Heart left ventricle (tissue), 16 donors: ENCODE results near the gene SEMA5B. TPM values are rescaled to one million over a fixed set of nuclear protein-coding genes. Genes with fewer than 3 reads are reported as not detected.

ENCODE experiments used
- ATAC-seq, 4 donors: fragments of 200-7000 bp; cut with Tn5 transposase; one replicate each; pipeline ENCODE4 v1.9.1; 2020 to 2022; ENCODE audit warnings: moderate library complexity in 4 of 4, mild to moderate bottlenecking in 3 of 4, moderate number of reproducible peaks in 1 of 4
- DNase-seq, 5 donors: peaks; one replicate each; pipeline ENCODE4 v3.0.0-alpha.2; 2020
- H3K27ac ChIP-seq, 12 donors: fragments of 200-600 bp; sonication (generic) in 4 of 12; one replicate each; pipeline versions ENCODE4 v1.5.0 to v1.8.0; 2016 to 2022; ENCODE audit warnings: mild to moderate bottlenecking in 2 of 12
- H3K27me3 ChIP-seq, 9 donors: fragments of 200-600 bp; sonication (generic) in 2 of 9; one replicate each; pipeline versions ENCODE4 v1.5.1 to v1.8.0; 2016 to 2022; ENCODE audit warnings: mild to moderate bottlenecking in 3 of 9
- H3K36me3 ChIP-seq, 9 donors: fragments of 200-600 bp; sonication (generic) in 2 of 9; one replicate each; pipeline versions ENCODE4 v1.5.0 to v1.8.0; 2018 to 2022; ENCODE audit warnings: mild to moderate bottlenecking in 2 of 9
- H3K4me1 ChIP-seq, 12 donors: fragments of 200-600 bp; sonication (generic) in 4 of 12; one replicate each; pipeline versions ENCODE4 v1.5.0 to v1.8.0; 2016 to 2022; ENCODE audit warnings: mild to moderate bottlenecking in 3 of 12
- H3K4me3 ChIP-seq, 12 donors: fragments of 200-600 bp; sonication (generic) in 4 of 12; one replicate each; pipeline versions ENCODE4 v1.5.0 to v1.8.0; 2017 to 2022; ENCODE audit warnings: mild to moderate bottlenecking in 9 of 12, moderate library complexity in 4 of 12
- H3K9me3 ChIP-seq, 12 donors: fragments of 200-600 bp; sonication (generic) in 4 of 12; one replicate each; pipeline versions ENCODE4 v1.5.0 to v1.8.0; 2016 to 2022; ENCODE audit warnings: mild to moderate bottlenecking in 1 of 12
- CTCF ChIP-seq, 12 donors: fragments of 200-600 bp; sonication (generic) in 4 of 12; IDR thresholded peaks; one replicate each; pipeline versions ENCODE4 v1.5.0 to v1.8.0; 2018 to 2022; ENCODE audit warnings: antibody characterized with exemption in 12 of 12, mild to moderate bottlenecking in 5 of 12
- POLR2A ChIP-seq, 2 donors: fragments of 450-650 bp; IDR thresholded peaks; one replicate each; pipeline ENCODE4 v1.6.1; 2017; ENCODE audit warnings: antibody characterized with exemption in 2 of 2, mild to moderate bottlenecking in 2 of 2, moderate library complexity in 2 of 2
- WGBS, 4 donors: extraction: QIAGEN DNeasy Blood & Tissue Kit in 2 of 4; methylation state at CpG; one replicate each; pipeline versions ENCODE4 v1.1.5 to v1.1.7; 2013 to 2018; 5-methylcytosine and 5-hydroxymethylcytosine counted together
- intact Hi-C, 10 donors: fragments of 100-400 bp; cut with DNase I; formaldehyde crosslinking; loops; one replicate each; pipeline versions ENCODE4 v1.11.1 to v1.14.2; 2022
- polyA plus RNA-seq, 2 donors: library from polyadenylated mRNA; stranded (reverse); fragments of 200-250 nt; gene quantifications; one replicate each; pipeline ENCODE4 v1.2.3, GENCODE V29; 2013
- total RNA-seq, 9 donors: library from RNA; depleted of rRNA in 2 of 9; stranded (reverse); fragments of >200 nt in 2 of 9; fragmentation: NEBNext Ultra II Directional in 3 of 9; extraction: Animal tissue kit (Norgen Biotek cat#: 25700) in 3 of 9; gene quantifications; one replicate each; pipeline versions ENCODE4 v1.1.0 to v1.2.4, GENCODE V29; 2016 to 2023
- donor health status: ischemic (EF 13 %, LVEDD 7.1; RV severe dilation, severe dysfunction).
- donor health status: healthy with polysubstance abuse.
- donor health status: DM: no; HTN: yes; CAD: no.
- donor health status: DM: no; HTN: no; CAD: no.
- donor health status: ischemic (EF 25% LVEDD 6.9; RV normal size, moderate dysfunction).
- donor health status: ischemic (EF 25% LVEDD 5.7; RV mildly dilated, moderate dysfunction).
- donor health status: healthy.
- donor health status: DM: yes; HTN: yes; CAD: no.
- donor health status: ischemic (EF 35%, LVEDD 5.7; RV mildly dilated, moderate dysfunction).
- donor health status: nonischemic (EF 11% LVEDD 7.7; RV severe dilation, severe dysfunction).
- donor health status: DM: yes; HTN: yes; CAD: no.
- donor health status: PGD.
- donor health status: ischemic (EF 29% LVEDD 5.4; RV normal size, mild dysfunction).
- donor health status: nonischemic (EF 23%, LVEDD 6.1; RV moderate dilation, normal function).

Gene SEMA5B
- total and polyA plus RNA-seq, 11 donors = 2.2 to 16.7 (median 7.0) TPM

- Histone ChIP-seq H3K4me1 (peaks cover 0 to 77% (median 54%) of the 10 kb centered on the region in 12 donors), H3K9me3 (no peaks in the 10 kb centered on the region), H3K27ac (peak overlapping the region; percentile 66 to 98 (median 88)), H3K4me3 (no peak overlapping the region), H3K27me3 (no peaks in the 10 kb centered on the region), H3K36me3 (no peaks in the 10 kb centered on the region)
- no peak for TF ChIP-seq CTCF (IDR thresholded peaks at IDR 0.05)
- no peak for TF ChIP-seq POLR2A (IDR thresholded peaks at IDR 0.05)
- intact Hi-C loops = loop anchor here in 1 of 10 donors (5.0 kb wide), 1 partner anchor 36 kb away; no protein-coding TSS in a partner anchor
- ATAC-seq (peak; percentile 70 to 76 (median 72)), DNase-seq (peak; percentile 77 to 89 (median 82))
- 23 to 37% (median 33%) methylated on average over 9 to 14 of the region's 14 CpGs for WGBS, 4 donors
Observed at GRCh38 chr3:122977746-122978466, 49.7 kb downstream of the SEMA5B start.

GRCh38 chr3:122975924-122976293 lies 51.7 kb downstream of the SEMA5B start:
- ATAC-seq (no peak), DNase-seq (peak in 1 of 5 donors; percentile 13)
- H3K36me3 ChIP-seq = no peaks in the 10 kb centered on the region
- 63 to 86% (median 77%) methylated on average over 4 of the region's 4 CpGs for WGBS, 4 donors
- H3K4me1 ChIP-seq = peaks cover 0 to 78% (median 50%) of the 10 kb centered on the region in 12 donors
- H3K27me3 ChIP-seq = no peaks in the 10 kb centered on the region
- no peak for TF ChIP-seq CTCF (IDR thresholded peaks at IDR 0.05)
- no peak for TF ChIP-seq POLR2A (IDR thresholded peaks at IDR 0.05)
- no peak overlapping the region for H3K4me3 ChIP-seq
- intact Hi-C loops = loop anchor here in 3 of 10 donors (1.0 to 5.0 kb wide), 3 partner anchors 19 to 34 kb away; no protein-coding TSS in a partner anchor
- H3K9me3 ChIP-seq = no peaks in the 10 kb centered on the region
- peak overlapping the region in 10 of 12 donors; percentile 78 to 98 (median 90) for H3K27ac ChIP-seq

- H3K4me3 ChIP-seq = no peak overlapping the region
- 19 to 42% (median 25%) methylated on average over 12 of the region's 12 CpGs for WGBS, 4 donors
- H3K4me1 ChIP-seq = peaks cover 0 to 83% (median 55%) of the 10 kb centered on the region in 12 donors
- H3K9me3 ChIP-seq = no peaks in the 10 kb centered on the region
- no peak for TF ChIP-seq POLR2A (IDR thresholded peaks at IDR 0.05)
- no peak for TF ChIP-seq CTCF (IDR thresholded peaks at IDR 0.05)
- DNase-seq (peak in 2 of 5 donors; percentile 1 to 45), ATAC-seq (peak in 3 of 4 donors; percentile 2 to 16 (median 3))
- H3K27ac ChIP-seq = peak overlapping the region; percentile 20 to 98 (median 90)
- no peaks in the 10 kb centered on the region for H3K27me3 ChIP-seq
- intact Hi-C loops = loop anchor here in 3 of 10 donors (1.0 to 5.0 kb wide), 3 partner anchors 19 to 33 kb away; no protein-coding TSS in a partner anchor
- H3K36me3 ChIP-seq = no peaks in the 10 kb centered on the region
Observed at GRCh38 chr3:122975163-122975923, 52.2 kb downstream of the SEMA5B start.

- Histone ChIP-seq H3K4me1 (peaks cover 0 to 89% (median 60%) of the 10 kb centered on the region in 12 donors), H3K9me3 (no peaks in the 10 kb centered on the region), H3K36me3 (no peaks in the 10 kb centered on the region), H3K4me3 (no peak overlapping the region), H3K27me3 (no peaks in the 10 kb centered on the region), H3K27ac (peak overlapping the region; percentile 63 to 98 (median 90))
- ATAC-seq = peak; percentile 56 to 82 (median 70)
- intact Hi-C loops = loop anchor here in 3 of 10 donors (1.0 to 5.0 kb wide), 3 partner anchors 18 to 32 kb away; no protein-coding TSS in a partner anchor
- no peak for TF ChIP-seq CTCF (IDR thresholded peaks at IDR 0.05)
- TF ChIP-seq POLR2A (IDR thresholded peaks at IDR 0.05) = no peak
- peak in 4 of 5 donors; percentile 77 to 87 (median 81) for DNase-seq
- 9 to 26% (median 17%) methylated on average over 2 of the region's 2 CpGs for WGBS, 4 donors
Observed at GRCh38 chr3:122974764-122975162, 52.8 kb downstream of the SEMA5B start.
